NOMO-1 treated with DMSO at 0.1 percent for 48 hours (cell line): ENCODE measurements around the gene FAT1.

Experiments used
- DNase-seq: peaks from one replicate; lab custom pipeline; 2025; ENCODE audit not compliant: unreplicated experiment; lab: John Stamatoyannopoulos, UW

FAT1 gene

DNA sequence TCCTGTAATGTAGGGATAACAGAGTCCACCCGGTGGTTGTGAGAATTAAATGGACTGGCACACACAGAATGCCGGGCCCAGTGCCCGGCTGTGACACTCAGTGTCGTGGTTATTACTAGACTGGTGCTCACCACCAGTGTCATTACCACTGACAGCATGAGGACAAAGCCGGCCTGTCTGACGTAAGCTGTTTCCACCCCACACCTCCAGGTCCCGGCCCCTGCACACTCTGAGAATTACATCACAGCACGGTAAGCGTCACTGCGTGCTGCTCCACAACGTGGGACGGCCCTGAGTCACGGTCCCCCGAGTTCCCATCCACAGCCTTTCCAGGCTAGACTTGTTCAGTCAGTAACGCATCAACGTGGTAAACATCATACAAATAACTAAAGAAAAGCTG is 22.9 kb downstream of the FAT1 start:
- DNase-seq: no peak

DNA sequence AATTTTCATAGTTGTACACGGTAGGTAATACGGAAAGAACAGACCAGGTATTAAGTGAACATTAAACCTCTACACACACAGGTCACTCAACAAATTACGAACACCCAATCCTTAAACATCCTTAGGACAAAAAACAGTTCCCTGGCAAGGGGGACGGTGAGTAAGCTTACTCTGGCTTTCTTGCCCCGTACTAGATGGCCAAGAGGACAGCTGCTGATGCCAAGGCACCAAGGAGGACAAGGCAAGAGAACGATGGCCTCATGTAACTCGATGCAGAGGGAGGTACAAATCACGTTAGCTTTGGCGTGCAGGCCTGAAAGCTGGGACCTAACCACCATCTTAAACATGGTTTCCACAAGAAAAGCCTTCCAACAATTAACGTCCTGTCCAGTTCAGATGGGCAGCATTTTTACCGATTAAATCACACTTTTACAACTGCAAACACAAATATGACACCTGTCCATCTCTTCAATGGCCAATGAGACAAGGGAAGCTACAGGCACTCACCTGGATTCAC is 23.7 kb downstream of the FAT1 start:
- no peak for DNase-seq

- no peak for DNase-seq
Measured at GRCh38 chr4:186699298-186699697, 24.4 kb downstream of the FAT1 start.

DNA sequence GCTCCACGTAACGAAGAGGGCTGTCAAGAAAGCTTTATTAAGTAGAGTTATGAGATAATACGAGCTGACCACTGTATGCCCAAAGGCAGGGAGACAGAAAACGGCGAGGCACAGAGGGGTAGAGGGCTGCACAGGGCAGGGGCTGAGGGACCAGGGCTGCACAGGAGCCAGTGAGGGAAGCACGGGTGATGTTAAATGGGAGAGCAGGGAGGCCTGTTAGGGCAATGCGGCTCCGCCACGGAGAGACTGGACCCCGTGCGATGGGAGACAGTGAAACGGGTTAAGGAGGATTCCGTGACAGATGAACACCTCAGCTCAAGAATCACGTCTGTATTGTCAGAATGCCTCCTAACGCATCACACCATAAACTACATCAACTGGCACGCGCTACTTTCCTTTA is 25.1 kb downstream of the FAT1 start:
- no peak for DNase-seq

DNA sequence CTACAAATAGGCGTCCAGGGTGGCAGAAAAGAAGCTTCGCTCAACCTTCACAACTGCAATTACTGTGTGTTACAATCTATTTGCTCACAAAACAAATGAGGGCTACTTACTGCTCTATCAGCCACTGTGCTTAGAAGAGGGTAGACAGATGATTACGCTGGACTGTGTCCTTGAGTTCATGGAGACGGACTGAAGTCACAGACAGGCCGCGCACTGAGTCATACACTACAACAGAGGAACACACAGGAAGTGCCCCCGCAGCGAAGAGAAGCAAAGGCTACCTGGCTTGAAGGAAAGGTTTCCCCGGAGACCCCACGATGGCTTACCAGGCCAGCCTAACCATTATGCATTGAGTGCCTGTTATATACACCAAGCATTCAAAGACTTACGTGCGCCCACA is 25.6 kb downstream of the FAT1 start:
- no peak for DNase-seq

DNA sequence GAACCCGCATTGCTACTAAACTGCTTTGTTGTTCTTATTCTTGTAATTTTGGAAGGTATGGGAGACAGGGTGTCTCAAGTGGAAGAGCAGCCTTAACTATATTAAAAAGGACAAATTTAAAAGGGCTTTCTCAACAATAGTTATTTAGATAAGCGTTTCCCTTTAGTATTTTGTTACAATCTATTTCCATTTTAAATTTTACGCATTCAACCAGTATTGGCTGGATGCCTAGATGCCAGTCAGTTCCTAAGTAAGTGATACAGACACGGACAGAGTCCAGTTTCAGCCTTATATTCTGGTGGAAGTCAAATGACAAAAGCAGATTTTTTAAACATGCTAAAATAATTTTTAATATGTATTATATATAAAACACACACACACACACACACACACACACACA is 28.3 kb downstream of the FAT1 start:
- DNase-seq: no peak

- DNase-seq: no peak
Measured at GRCh38 chr4:186693894-186694293, 29.8 kb downstream of the FAT1 start.

DNA sequence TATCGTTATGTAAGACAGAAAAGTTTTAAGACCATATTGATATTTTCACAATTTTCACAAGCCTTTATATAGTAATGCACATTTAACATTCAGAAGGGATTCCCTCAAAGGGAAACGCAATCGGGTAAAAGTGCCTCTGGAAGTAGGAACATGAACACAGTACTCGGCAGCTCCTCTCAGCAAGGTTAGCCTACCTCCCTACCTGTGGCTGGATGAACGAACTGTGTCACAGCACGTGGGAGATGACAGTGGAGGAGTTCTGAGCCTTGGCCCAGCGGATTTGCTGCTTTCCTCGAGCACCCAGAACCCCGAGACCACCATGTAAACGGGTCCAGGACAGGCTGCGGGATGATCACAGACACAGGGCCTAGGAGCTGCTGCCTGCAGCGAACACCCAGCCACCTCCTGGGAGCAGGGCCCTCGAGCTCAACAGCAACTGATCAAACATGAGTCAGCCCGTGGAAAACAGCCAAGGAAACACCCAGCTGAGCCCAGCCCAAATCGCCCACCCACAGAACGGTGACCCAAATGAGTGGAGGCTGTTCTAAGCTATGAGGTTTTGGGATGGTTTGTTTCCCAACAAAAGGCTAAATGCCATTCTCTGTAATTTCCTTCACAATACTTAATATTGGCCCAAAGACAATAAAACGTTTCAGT is 30.4 kb downstream of the FAT1 start:
- DNase-seq: no peak

- DNase-seq: no peak
Measured at GRCh38 chr4:186691396-186691795, 32.3 kb downstream of the FAT1 start.

DNA sequence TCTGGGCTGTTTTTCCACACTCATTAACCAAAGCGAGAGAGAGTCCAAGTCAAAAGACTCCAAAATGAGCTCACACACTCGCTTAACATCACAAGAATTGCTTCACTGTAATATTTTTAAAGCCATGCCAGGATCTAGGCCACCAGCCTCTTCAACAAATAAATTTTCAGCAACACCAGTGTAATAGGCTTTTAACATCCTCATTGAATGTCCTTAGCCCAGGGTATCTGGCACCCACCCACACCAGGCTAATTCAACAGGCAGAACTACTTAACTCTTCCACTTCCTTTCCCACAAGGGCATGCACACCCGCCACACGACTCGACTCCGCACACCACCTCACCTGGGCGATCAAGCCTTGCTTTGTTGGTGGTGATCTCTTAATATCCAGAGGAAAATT is 34.2 kb downstream of the FAT1 start:
- no peak for DNase-seq

- DNase-seq: no peak
Measured at GRCh38 chr4:186688150-186688943, 35.3 kb downstream of the FAT1 start.

DNA sequence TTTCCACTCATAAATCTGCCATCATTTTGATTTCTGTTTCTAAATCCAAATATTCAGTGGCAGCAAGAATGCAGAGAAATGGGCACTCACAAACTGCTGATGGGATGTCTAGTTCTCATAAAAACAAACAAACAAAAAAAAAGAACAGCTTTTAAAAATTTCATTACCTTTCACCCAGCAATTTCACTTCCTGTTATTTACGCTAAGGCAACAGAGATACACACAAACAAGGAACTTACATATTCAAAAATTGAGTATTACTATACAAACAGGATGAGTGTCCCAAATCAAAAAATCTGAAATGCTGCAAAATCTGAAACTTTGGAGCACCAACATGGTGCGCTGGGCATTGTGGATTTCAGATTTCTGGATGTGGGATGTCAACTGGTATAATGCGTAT is 36.4 kb downstream of the FAT1 start:
- peak; percentile 61 for DNase-seq

- no peak for DNase-seq
Measured at GRCh38 chr4:186685767-186686183, 37.9 kb downstream of the FAT1 start.

DNA sequence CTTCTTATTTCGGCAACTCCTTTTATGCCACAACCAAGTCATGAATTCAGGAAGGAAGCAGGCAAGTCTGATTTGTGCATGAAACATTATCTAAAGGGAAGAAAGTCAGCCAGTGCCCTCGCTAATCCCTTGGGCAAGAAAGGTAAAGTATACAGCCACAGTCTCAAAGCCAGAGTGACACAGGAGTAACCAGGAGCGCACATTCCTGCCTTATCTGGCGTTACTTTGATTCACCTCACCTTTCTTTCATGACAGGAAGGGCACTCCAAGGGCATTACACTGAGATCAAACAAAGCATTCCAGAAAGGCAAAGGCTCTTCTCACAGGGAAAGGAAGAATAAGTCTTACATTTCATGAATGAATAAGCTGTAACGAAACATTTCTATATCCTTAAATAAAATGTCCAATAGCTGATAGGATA is 38.8 kb downstream of the FAT1 start:
- no peak for DNase-seq

DNA sequence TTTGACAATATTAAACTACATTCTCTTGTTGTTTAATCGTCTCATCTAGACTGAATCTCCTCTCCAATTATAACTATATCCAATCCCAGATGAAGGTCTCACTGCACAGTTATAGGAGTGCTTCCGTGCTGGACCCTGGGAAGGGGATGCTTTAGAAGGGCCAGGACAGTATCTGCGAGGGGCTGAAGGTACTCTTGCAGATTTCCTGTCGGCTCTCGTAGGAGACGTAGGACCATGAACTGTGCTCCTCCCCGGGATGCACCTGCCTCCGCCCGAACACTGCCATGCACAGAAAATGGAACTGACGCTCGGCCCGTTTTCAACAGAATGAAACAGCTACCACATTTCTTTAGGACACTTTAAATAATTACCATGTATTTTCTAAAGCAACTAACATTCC is 39.4 kb downstream of the FAT1 start:
- DNase-seq: no peak

DNA sequence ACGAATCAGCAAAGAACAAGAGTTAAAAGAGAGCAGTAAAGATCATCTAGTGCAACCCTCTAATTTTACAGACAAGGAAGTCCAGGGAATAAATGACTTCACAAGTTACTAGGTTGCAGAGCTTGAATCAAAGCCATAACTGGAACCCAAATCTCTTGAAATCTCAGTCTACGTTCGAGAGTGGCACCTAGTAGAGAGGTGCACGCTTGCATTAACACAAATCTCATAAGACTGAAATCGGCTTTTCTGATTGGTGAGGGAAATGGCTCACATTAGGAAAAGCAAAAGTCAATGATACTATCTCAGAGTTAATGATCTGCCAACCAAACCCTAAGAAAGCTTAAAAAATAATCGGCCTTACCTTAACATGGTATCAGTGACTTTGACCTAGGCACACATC is 43.0 kb downstream of the FAT1 start:
- no peak for DNase-seq

- no peak for DNase-seq
Measured at GRCh38 chr4:186676531-186677161, 47.0 kb downstream of the FAT1 start.

GRCh38 chr4:186669735-186670134 is 53.9 kb downstream of the FAT1 start:
- DNase-seq: no peak

DNA sequence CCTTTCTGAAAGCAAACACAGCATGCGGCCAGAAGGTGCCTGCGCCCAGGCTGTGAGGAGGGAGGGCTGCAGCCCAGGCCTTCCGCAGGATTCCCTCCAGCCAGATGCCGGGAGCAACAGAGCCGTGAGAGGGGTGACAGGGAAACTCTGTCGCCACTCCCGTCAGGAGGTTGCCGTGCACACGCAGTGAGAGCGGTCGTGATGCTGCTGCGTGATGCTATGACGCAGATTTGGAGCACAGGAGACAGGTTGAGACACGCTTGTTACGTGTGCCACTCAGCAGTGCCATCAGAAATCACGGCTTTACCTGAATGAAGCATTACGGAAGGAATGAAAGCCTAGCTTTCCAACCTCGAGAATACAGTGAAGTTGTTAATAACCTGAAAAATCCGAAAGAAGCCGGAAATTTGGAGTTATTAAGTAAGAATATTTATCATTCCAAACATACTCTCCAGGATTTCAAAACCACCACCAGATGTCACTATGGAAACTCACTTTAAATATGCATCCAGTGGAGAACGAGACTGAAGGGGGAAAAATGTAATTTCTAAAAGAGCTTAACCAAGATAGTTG is 54.4 kb downstream of the FAT1 start:
- peak; percentile 3 for DNase-seq

GRCh38 chr4:186666750-186667149 is 56.9 kb downstream of the FAT1 start:
- DNase-seq: no peak

DNA sequence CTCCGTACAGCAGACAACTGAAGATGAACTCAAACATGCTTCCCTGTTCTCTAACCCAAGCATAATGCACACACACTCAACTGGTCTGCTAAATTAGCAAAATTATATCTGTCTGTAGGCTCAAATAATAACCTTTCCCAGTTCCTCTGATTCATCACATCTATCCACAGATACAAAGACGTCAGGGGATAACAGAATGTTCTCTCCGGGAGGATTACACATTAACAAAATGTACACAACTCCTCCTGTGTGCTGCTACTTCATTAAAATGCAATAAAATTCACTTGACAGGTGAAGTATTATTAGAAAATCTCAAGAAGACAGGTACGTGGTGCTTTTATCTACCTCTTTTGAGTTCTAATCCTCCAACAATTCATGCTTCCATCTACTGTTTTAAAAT is 57.4 kb downstream of the FAT1 start:
- DNase-seq: no peak

DNA sequence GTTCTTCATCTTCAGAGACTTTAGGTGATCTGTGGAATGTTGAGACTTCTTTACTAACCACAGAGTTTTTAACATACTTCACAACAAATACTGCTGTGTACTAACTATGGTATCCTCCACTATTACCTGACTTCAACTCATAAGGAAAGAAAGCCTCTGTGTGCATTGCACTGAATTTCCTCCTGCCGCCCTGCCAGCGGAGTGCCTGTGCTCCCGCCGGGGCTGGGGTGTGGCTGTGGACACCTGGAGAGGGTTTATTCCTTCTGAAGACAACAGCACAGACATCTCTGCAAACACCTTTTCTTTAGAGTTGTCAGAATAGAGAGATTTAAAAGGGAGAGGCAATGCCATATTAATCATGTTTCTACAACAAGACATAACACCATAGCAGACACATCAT is 63.3 kb downstream of the FAT1 start:
- DNase-seq: no peak
